DMS153 treated with DMSO at 0.1 percent for 48 hours (cell line): ENCODE results near the gene PRR20D.
"Not testable (repeated sequence)": the region's sequence is repeated elsewhere in the genome, so short reads cannot be mapped to it uniquely, and the experiment has no call there.

Experiments
- DNase-seq: peaks from one replicate; lab custom pipeline; 2025; ENCODE audit not compliant: unreplicated experiment; lab: John Stamatoyannopoulos, UW

Gene PRR20D

GRCh38 chr13:57160332-57160731, at the start of gene PRR20D:
PRR20D (plus strand) TSS chr13:57160632; CDS start chr13:57161019, 387 bp downstream.
- not testable (repeated sequence) for DNase-seq

GRCh38 chr13:57114945-57115344, 45.5 kb upstream of the PRR20D start:
- DNase-seq: no peak

GRCh38 chr13:57123681-57124080, 36.8 kb upstream of the PRR20D start:
- DNase-seq: no peak

GRCh38 chr13:57128909-57129308, 31.5 kb upstream of the PRR20D start:
- DNase-seq: no peak

GRCh38 chr13:57136093-57136492, 24.3 kb upstream of the PRR20D start:
- DNase-seq: no peak

GRCh38 chr13:57137585-57137984, 22.8 kb upstream of the PRR20D start:
- DNase-seq: no peak

- no peak for DNase-seq
Observed at GRCh38 chr13:57138988-57139387, 21.4 kb upstream of the PRR20D start.

GRCh38 chr13:57139781-57140180, 20.7 kb upstream of the PRR20D start:
- not testable (repeated sequence) for DNase-seq

GRCh38 chr13:57140235-57140968, 20.0 kb upstream of the PRR20D start, which contains the start of gene PRR20A:
PRR20A (plus strand) TSS chr13:57140918; CDS start chr13:57141305, 387 bp downstream.
- not testable (repeated sequence) for DNase-seq

- not testable (repeated sequence) for DNase-seq
Observed at GRCh38 chr13:57147188-57147587, 13.2 kb upstream of the PRR20D start, which contains the start of gene PRR20B. PRR20B (plus strand) TSS chr13:57147488; CDS start chr13:57147875, 387 bp downstream.

GRCh38 chr13:57148106-57148505, 12.3 kb upstream of the PRR20D start:
- not testable (repeated sequence) for DNase-seq

GRCh38 chr13:57153761-57154160, 6.7 kb upstream of the PRR20D start, which contains the start of gene PRR20C:
PRR20C (plus strand) TSS chr13:57154061; CDS start chr13:57154448, 387 bp downstream.
- DNase-seq: not testable (repeated sequence)

GRCh38 chr13:57166897-57167296, 6.5 kb downstream of the PRR20D start, which contains the start of gene PRR20E:
PRR20E (plus strand) TSS chr13:57167197; CDS start chr13:57167584, 387 bp downstream.
- DNase-seq: not testable (repeated sequence)

GRCh38 chr13:57191667-57192066, 31.2 kb downstream of the PRR20D start:
- no peak for DNase-seq

- no peak for DNase-seq
Observed at GRCh38 chr13:57212989-57213388, 52.6 kb downstream of the PRR20D start.
